Retinal pigment epithelial cell (primary cell): ENCODE measurements around the gene TET3.
"Not testable (repeated sequence)": the region's sequence is repeated elsewhere in the genome, so short reads cannot be mapped to it uniquely, and the experiment has no call there.

Experiments used
- DNase-seq: peaks from one replicate; pipeline ENCODE4 v3.0.0-alpha.2; 2010; ENCODE audit warnings: low read depth
- H3K4me3 ChIP-seq: 2 replicates; pipeline ENCODE4 v1.5.1; 2011; ENCODE audit warnings: mild to moderate bottlenecking, low read length, control low read depth, moderate library complexity
- TF ChIP-seq, protein P1 (sequence below): conservative IDR thresholded peaks from 2 replicates; pipeline ENCODE4 v1.5.1; 2011; ENCODE audit warnings: low read depth, low read length, control low read depth, inconsistent platforms

Gene TET3

DNA sequence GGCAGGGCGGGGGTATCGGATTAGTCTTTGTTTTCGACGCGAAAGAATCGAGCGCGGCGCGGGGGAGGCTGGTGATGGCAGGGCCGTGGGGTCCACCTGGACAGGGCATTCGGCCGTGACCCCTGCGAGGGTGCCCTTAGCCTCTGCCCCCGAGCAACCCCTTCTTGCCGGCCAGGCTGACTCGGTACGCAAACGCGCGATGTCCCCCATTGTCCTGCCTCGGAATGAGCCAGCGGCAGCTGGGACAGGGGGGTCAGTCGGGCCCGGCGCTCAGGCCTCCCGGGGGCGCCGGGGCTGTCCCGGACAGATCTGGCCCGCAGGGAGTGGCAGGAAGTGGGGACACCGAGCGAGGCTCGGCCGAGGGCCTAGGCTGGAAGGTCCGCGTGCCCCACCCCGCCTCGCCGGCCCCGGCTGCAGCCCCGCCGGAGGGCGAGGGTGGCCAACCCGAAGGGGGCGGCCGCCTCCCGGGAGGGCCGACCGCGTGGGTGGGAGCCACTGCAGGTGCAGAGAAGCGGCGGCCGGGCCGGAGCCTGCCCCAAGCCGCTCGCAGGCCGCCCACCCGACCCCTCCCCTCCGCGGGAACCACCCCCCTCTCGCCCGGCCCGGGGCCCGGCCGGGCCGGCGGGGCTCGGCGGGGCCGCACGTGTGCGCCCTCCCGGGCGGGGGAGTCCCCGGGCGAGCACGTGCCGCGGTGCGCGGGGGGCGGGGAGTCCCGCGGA lies at the start of gene TET3:
TET3 (plus strand) TSS at position 708 of the 719 bp plus-strand sequence. CDS start 1,494 bp downstream, outside the sequence.
- H3K4me3 ChIP-seq: peak within 1 kb of the TSS; percentile 59
- TF ChIP-seq, protein P1, sequence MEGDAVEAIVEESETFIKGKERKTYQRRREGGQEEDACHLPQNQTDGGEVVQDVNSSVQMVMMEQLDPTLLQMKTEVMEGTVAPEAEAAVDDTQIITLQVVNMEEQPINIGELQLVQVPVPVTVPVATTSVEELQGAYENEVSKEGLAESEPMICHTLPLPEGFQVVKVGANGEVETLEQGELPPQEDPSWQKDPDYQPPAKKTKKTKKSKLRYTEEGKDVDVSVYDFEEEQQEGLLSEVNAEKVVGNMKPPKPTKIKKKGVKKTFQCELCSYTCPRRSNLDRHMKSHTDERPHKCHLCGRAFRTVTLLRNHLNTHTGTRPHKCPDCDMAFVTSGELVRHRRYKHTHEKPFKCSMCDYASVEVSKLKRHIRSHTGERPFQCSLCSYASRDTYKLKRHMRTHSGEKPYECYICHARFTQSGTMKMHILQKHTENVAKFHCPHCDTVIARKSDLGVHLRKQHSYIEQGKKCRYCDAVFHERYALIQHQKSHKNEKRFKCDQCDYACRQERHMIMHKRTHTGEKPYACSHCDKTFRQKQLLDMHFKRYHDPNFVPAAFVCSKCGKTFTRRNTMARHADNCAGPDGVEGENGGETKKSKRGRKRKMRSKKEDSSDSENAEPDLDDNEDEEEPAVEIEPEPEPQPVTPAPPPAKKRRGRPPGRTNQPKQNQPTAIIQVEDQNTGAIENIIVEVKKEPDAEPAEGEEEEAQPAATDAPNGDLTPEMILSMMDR: no peak
- no peak for DNase-seq

- no peak overlapping the region for H3K4me3 ChIP-seq
- DNase-seq: no peak
- TF ChIP-seq, protein P1: no peak
These were observed 49.1 kb upstream of the TET3 start for GRCh38 chr2:73935641-73936040.

GRCh38 chr2:73937103-73937885 lies 47.4 kb upstream of the TET3 start:
- TF ChIP-seq, protein P1: no peak
- DNase-seq: no peak
- H3K4me3 ChIP-seq: no peak overlapping the region

- TF ChIP-seq, protein P1: no peak
- H3K4me3 ChIP-seq: no peak overlapping the region
- no peak for DNase-seq
These were observed 46.8 kb upstream of the TET3 start for GRCh38 chr2:73937899-73938298.

DNA sequence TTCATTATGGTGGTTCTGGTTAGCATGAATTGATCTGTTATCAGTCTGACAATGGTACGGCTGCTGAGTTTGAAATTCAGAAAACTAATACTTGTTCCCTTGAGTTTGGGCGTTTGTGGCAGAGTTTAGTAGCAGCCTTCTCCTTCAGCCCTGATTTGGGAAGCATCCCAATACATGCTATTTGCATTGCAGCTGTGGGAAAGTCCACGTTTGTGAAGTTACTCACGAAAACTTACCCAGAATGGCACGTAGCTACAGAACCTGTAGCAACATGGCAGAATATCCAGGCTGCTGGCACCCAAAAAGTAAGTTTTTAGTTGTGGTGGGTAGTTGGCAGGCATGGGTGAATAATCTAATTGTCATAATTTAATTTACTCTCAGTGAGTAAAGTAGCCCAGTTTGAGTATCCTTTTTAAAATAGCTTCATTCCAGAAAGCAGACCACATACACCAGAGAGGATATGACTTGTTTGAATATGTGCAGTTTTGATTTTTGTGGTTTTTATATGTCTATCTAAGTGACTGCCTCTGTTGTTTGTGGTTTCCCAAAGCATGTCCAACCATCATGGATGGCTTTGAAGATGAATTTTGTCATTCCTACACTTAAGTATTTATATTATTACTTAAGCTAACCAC lies 45.9 kb upstream of the TET3 start:
- H3K4me3 ChIP-seq: no peak overlapping the region
- TF ChIP-seq, protein P1: no peak
- no peak for DNase-seq

DNA sequence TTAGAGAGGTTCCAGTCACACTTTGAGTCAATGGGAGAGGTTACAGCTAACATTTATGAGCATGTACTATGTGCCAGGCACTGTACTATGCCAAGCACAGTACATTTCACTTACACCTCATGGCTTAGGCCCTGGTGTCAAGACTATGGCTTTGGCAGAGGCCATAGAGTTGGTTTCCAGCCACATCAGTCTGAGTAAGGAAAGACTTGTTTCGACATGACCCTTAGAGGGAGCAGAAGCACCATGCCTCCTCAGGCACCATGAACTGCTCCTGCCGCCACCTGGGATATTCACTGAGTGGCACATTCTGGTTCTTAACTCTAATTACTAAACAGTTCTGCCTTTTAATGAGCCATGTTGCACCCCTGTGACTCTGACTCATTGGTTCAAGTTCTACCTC lies 45.3 kb upstream of the TET3 start:
- no peak overlapping the region for H3K4me3 ChIP-seq
- no peak for DNase-seq
- TF ChIP-seq, protein P1: peak; percentile 6

- H3K4me3 ChIP-seq, DNase-seq: not testable (repeated sequence)
These were observed 44.6 kb upstream of the TET3 start for GRCh38 chr2:73940066-73940465.
